H1 (cell line): ENCODE results near the gene BCKDHA.

ENCODE experiments used
- CHD2 ChIP-seq: IDR thresholded peaks from 2 replicates; pipeline ENCODE4 v1.6.1; 2012; ENCODE audit warnings: low read length, improper control_type of control experiment
- CREB1 ChIP-seq: IDR thresholded peaks from 2 replicates; pipeline ENCODE4 v1.6.1; 2012; ENCODE audit warnings: inconsistent platforms
- EP300 ChIP-seq, 2 experiments: IDR thresholded peaks; 1 replicate in 1 of 2; 2 replicates in 1 of 2; pipeline ENCODE4 v1.6.1; 2011 to 2012; ENCODE audit warnings: low read depth in 2 of 2, low read length in 2 of 2, mild to moderate bottlenecking in 2 of 2, borderline replicate concordance in 1 of 2, inconsistent platforms in 1 of 2, moderate library complexity in 1 of 2
- EZH2 ChIP-seq: fragments of 200-600 bp; sonication (generic); IDR thresholded peaks from 2 replicates; pipeline ENCODE4 v1.7.1; 2012; ENCODE audit warnings: low read depth, mild to moderate bottlenecking, moderate library complexity, low read length, inconsistent platforms; ENCODE audit not compliant: severe bottlenecking
- KDM1A ChIP-seq: fragments of 200-600, 300-600 bp; sonication (generic); IDR thresholded peaks from 2 replicates; pipeline ENCODE4 v1.7.1; 2016; ENCODE audit warnings: mild to moderate bottlenecking, low read length, borderline replicate concordance
- NANOG ChIP-seq: IDR thresholded peaks from 2 replicates; pipeline ENCODE4 v1.6.1; 2011; ENCODE audit warnings: low read length, low read depth, mild to moderate bottlenecking, inconsistent platforms; ENCODE audit not compliant: insufficient read depth, poor library complexity, severe bottlenecking
- POLR2A ChIP-seq, 2 experiments: IDR thresholded peaks; 1 replicate in 1 of 2; 2 replicates in 1 of 2; pipeline ENCODE4 v1.6.1; 2011; ENCODE audit warnings: low read depth in 2 of 2, low read length in 2 of 2, mild to moderate bottlenecking in 2 of 2; ENCODE audit errors: control extremely low read depth in 1 of 2
- POLR2AphosphoS5 ChIP-seq: IDR thresholded peaks from 2 replicates; pipeline ENCODE4 v1.6.1; 2011; ENCODE audit warnings: low read depth, low read length
- RNF2 ChIP-seq: fragments of 200-900, 300-1000 bp; sonication (generic); IDR thresholded peaks from 2 replicates; pipeline ENCODE4 v1.7.1; 2016; ENCODE audit warnings: borderline replicate concordance, low read depth, mild to moderate bottlenecking, antibody characterized with exemption, low read length; ENCODE audit not compliant: poor library complexity, severe bottlenecking; ENCODE audit errors: missing control alignments
- SIN3A ChIP-seq, 2 experiments: IDR thresholded peaks in 1 of 2; conservative IDR thresholded peaks in 1 of 2; 2 replicates each; pipeline ENCODE4 v1.6.1; 2011 to 2012; ENCODE audit warnings: low read length in 2 of 2, improper control_type of control experiment in 1 of 2, low read depth in 1 of 2, mild to moderate bottlenecking in 1 of 2
- TCF12 ChIP-seq: IDR thresholded peaks from 2 replicates; pipeline ENCODE4 v1.6.1; 2011; ENCODE audit warnings: low read depth, mild to moderate bottlenecking, low read length
- TF ChIP-seq, protein P1 (sequence below), 3 experiments: IDR thresholded peaks; 1 replicate in 2 of 3; 2 replicates in 1 of 3; pipeline versions ENCODE4 v1.5.1 to v1.6.1; 2011; ENCODE audit warnings: low read length in 3 of 3, mild to moderate bottlenecking in 3 of 3, inconsistent platforms in 2 of 3, low read depth in 1 of 3, moderate library complexity in 1 of 3; ENCODE audit not compliant: insufficient read depth in 1 of 3; ENCODE audit errors: control extremely low read depth in 1 of 3
- TF ChIP-seq, protein P2 (sequence below): IDR thresholded peaks from 2 replicates; pipeline ENCODE4 v1.6.1; 2011; ENCODE audit warnings: low read length, improper control_type of control experiment

DNA sequence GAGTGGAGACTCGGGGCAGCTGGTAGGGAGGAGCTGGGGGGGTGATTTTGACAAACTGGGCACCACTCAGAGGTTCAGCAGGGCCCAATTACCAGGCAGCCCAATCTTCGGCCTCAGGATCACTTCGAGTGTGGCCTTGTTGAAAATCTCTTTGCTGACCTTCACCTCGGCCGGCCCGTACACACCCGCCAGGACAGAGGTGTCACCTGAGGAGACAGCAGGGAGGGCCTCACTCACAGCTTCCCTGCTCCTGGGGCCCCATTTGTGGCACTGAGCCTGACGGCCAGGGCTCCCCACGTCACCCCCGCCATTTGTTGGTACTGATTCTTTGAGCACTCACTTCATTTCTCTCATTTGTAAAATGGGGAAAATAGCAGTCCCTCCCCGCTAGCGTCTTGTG, 4.8 kb upstream of the BCKDHA start:
- TF ChIP-seq TCF12 (no peak), POLR2A (IDR thresholded peaks at IDR 0.05; ENCODE audit: control extremely low read depth in 1 of 2, low read depth in 2 of 2, low read length in 2 of 2) (no peak), RNF2 (no peak), SIN3A (conservative IDR thresholded peaks at IDR 0.05 in 1 of 2, IDR thresholded peaks at IDR 0.05 in 1 of 2; ENCODE audit: low read depth in 1 of 2, low read length in 2 of 2) (no peak), POLR2AphosphoS5 (no peak), EZH2 (no peak), CHD2 (no peak), KDM1A (no peak), EP300 (IDR thresholded peaks at IDR 0.05; ENCODE audit: borderline replicate concordance in 1 of 2, low read depth in 2 of 2, low read length in 2 of 2) (no peak), CREB1 (no peak), NANOG (no peak)
- TF ChIP-seq, protein P1, sequence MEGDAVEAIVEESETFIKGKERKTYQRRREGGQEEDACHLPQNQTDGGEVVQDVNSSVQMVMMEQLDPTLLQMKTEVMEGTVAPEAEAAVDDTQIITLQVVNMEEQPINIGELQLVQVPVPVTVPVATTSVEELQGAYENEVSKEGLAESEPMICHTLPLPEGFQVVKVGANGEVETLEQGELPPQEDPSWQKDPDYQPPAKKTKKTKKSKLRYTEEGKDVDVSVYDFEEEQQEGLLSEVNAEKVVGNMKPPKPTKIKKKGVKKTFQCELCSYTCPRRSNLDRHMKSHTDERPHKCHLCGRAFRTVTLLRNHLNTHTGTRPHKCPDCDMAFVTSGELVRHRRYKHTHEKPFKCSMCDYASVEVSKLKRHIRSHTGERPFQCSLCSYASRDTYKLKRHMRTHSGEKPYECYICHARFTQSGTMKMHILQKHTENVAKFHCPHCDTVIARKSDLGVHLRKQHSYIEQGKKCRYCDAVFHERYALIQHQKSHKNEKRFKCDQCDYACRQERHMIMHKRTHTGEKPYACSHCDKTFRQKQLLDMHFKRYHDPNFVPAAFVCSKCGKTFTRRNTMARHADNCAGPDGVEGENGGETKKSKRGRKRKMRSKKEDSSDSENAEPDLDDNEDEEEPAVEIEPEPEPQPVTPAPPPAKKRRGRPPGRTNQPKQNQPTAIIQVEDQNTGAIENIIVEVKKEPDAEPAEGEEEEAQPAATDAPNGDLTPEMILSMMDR (IDR thresholded peaks at IDR 0.05; ENCODE audit: control extremely low read depth in 1 of 3, insufficient read depth in 1 of 3, low read depth in 1 of 3, low read length in 3 of 3): no peak
- TF ChIP-seq, protein P2, sequence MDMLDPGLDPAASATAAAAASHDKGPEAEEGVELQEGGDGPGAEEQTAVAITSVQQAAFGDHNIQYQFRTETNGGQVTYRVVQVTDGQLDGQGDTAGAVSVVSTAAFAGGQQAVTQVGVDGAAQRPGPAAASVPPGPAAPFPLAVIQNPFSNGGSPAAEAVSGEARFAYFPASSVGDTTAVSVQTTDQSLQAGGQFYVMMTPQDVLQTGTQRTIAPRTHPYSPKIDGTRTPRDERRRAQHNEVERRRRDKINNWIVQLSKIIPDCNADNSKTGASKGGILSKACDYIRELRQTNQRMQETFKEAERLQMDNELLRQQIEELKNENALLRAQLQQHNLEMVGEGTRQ: no peak
